ENCODE measurements around the gene ATXN1. TPM values are rescaled to one million over a fixed set of nuclear protein-coding genes. Genes with fewer than 3 reads are reported as not detected.

ATXN1 gene
- polyA plus RNA-seq, 1 donor from 2014 or later, result 28.2 TPM

GRCh38 chr6:16360365-16360764 lies 400.9 kb downstream of the ATXN1 start:
- Histone ChIP-seq H3K27ac (ENCODE audit: low read length) (no peak overlapping the region), H3K9ac (ENCODE audit: low read length) (no peak overlapping the region), H3K36me3 (ENCODE audit: insufficient read depth, low read length) (no peaks in the 10 kb centered on the region), H4K20me1 (ENCODE audit: insufficient read depth) (no peaks in the 10 kb centered on the region), H3K4me3 (ENCODE audit: low read length) (no peak overlapping the region), H3K27me3 (ENCODE audit: insufficient read depth, low read depth, low read length) (no peaks in the 10 kb centered on the region), H3K79me2 (replicated peaks; ENCODE audit: insufficient read depth, low read length) (no peaks in the 10 kb centered on the region), H3K4me2 (ENCODE audit: low read length) (no peak overlapping the region), H3K9me2 (ENCODE audit: insufficient read depth, low read length) (no peaks in the 10 kb centered on the region), H3F3A (ENCODE audit: insufficient read depth, low read length, poor library complexity, severe bottlenecking) (no peaks in the 10 kb centered on the region), H3K9me3 (ENCODE audit: low read length) (no peaks in the 10 kb centered on the region), H2AFZ (ENCODE audit: low read depth, low read length) (no peak overlapping the region)
- no peak for TF ChIP-seq TAF1 (IDR thresholded peaks at IDR 0.05; ENCODE audit: low read depth)
- TF ChIP-seq EZH2 (IDR thresholded peaks at IDR 0.05; ENCODE audit: borderline replicate concordance, insufficient read depth, low read length, poor library complexity, severe bottlenecking), result no peak
- TF ChIP-seq SMC3 (conservative IDR thresholded peaks at IDR 0.05; ENCODE audit: poor library complexity), result no peak
- no peak for TF ChIP-seq REST (IDR thresholded peaks at IDR 0.05; ENCODE audit: borderline replicate concordance)
- TF ChIP-seq RAD21 (conservative IDR thresholded peaks at IDR 0.05), result no peak
- TF ChIP-seq POLR2AphosphoS5 (IDR thresholded peaks at IDR 0.05), result no peak
- no peak for TF ChIP-seq MXI1 (conservative IDR thresholded peaks at IDR 0.05; ENCODE audit: poor library complexity, severe bottlenecking)
- no peak for TF ChIP-seq CTCF (IDR thresholded peaks at IDR 0.05; ENCODE audit: poor library complexity, severe bottlenecking)
- TF ChIP-seq EP300 (conservative IDR thresholded peaks at IDR 0.05; ENCODE audit: poor library complexity, severe bottlenecking), result no peak

DNA sequence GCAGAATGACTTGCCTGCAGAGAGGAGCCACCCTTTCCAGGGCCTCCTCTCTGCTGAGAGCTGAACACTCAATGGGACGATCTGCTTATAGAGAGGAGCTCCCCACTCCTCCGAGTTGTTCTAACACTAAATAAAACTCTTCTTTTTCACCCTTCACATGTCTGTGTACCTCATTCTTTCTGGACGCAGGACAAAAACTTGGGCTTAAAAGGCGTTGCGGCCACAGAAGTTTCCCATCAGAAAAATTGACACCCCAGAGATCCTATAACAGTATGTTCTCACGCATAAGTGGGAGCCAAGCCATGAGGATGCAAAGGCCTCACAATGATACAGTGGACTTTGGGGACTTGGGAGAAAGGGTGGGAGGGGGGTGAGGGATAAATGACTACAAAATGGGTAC lies 401.7 kb downstream of the ATXN1 start:
- no peak for TF ChIP-seq EZH2 (IDR thresholded peaks at IDR 0.05; ENCODE audit: borderline replicate concordance, insufficient read depth, low read length, poor library complexity, severe bottlenecking)
- no peak overlapping the region for H3K27ac ChIP-seq (ENCODE audit: low read length)
- H3K4me2 ChIP-seq (ENCODE audit: low read length), result no peak overlapping the region
- no peaks in the 10 kb centered on the region for H4K20me1 ChIP-seq (ENCODE audit: insufficient read depth)
- no peaks in the 10 kb centered on the region for H3K36me3 ChIP-seq (ENCODE audit: insufficient read depth, low read length)
- H3K9me2 ChIP-seq (ENCODE audit: insufficient read depth, low read length), result no peaks in the 10 kb centered on the region
- no peaks in the 10 kb centered on the region for H3K79me2 ChIP-seq (replicated peaks; ENCODE audit: insufficient read depth, low read length)
- H3K4me3 ChIP-seq (ENCODE audit: low read length), result no peak overlapping the region
- H3K27me3 ChIP-seq (ENCODE audit: insufficient read depth, low read depth, low read length), result no peaks in the 10 kb centered on the region
- no peak overlapping the region for H3K9ac ChIP-seq (ENCODE audit: low read length)
- H2AFZ ChIP-seq (ENCODE audit: low read depth, low read length), result no peak overlapping the region
- no peaks in the 10 kb centered on the region for H3K9me3 ChIP-seq (ENCODE audit: low read length)
- no peaks in the 10 kb centered on the region for H3F3A ChIP-seq (ENCODE audit: insufficient read depth, low read length, poor library complexity, severe bottlenecking)

All from neural cell (in vitro differentiated cells).